ENCODE results near the gene NCDN.

The NCDN gene

DNA sequence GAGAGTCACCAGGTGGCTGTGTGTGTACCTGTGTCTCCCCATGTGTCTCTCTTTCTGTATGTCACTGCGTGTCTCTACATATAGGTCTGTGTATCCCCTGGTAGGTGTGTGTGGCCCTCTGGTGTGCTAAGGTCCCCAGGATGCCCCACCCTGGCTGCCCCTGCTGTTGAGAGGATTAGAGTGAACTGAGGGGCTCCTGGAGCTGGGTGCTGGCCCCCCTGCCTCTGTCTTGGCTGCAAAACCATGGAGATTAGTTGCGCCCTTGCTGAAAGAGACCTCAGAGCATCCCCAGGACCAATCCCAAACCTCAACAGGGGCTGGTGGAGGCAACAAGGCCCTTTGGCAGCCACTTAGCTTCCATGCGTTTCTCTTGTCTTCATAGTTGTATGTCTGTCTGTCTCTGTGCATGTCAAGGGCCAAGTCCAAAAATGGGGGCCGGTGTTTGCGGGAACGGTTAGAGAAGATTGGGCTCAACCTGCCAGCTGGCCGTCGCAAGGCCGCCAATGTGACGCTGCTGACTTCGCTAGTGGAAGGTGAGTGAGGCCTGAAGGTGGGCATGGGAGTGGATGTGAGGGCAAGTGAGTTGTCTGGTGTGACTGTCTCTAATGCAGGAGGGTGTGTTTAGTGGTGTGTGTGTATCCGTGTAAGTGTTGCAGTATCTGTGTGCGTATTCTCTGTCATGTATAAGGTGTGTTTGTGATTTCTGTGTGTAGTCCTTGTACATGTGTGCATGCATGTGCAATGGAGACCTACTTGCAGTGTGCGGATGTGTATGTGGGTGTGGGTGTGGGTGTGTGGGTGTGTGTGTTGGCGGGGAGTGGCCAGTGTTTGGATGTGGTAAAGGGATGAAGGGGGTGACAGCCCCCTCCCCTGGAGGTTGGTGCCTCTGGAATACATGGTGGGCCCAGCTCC is 32.2 kb downstream of the NCDN start:
- no peak for DNase-seq (ENCODE audit: low read depth, low spot score)

DNA sequence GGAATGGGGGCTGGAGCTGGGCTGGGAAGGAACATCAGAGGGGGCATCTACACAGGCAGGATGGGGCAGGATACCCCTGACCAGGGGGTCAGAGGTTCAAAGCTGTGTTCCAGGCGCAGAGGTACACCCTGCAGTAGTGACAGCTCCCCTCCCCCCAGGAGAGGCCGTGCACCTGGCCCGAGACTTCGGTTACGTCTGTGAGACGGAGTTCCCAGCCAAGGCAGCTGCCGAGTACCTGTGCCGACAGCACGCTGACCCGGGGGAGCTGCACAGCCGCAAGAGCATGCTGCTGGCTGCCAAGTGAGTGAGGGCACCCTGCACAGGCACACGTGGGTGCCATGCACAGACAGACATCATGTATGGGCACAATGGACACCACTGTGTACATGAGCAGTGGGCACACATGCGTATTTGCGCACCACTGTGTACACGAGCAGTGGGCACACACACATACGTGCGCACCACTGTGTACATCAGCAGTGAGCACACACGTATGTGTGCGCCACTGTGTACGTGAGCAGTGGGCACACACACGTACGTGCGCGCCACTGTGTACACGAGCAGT is 33.0 kb downstream of the NCDN start:
- DNase-seq (ENCODE audit: low read depth, low spot score): no peak

DNA sequence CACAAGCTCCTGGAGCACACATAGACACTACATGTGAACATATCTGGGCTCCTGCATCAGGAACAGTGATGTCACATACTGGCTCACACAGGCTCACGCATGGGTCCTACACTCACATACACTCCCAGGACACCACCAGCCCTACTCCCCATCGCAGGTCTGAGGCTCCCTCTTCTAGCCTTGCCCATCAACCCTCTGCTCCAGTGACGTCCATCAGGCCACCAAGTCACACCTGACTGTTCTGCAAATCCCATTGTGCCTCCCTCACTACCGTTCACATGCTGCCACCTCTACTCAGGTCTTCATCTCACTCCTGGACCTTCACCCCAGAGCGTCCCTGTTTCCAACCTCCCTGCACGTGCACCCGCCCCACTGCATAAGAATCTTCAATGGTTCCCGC is 33.6 kb downstream of the NCDN start:
- no peak for DNase-seq (ENCODE audit: low read depth, low spot score)

DNA sequence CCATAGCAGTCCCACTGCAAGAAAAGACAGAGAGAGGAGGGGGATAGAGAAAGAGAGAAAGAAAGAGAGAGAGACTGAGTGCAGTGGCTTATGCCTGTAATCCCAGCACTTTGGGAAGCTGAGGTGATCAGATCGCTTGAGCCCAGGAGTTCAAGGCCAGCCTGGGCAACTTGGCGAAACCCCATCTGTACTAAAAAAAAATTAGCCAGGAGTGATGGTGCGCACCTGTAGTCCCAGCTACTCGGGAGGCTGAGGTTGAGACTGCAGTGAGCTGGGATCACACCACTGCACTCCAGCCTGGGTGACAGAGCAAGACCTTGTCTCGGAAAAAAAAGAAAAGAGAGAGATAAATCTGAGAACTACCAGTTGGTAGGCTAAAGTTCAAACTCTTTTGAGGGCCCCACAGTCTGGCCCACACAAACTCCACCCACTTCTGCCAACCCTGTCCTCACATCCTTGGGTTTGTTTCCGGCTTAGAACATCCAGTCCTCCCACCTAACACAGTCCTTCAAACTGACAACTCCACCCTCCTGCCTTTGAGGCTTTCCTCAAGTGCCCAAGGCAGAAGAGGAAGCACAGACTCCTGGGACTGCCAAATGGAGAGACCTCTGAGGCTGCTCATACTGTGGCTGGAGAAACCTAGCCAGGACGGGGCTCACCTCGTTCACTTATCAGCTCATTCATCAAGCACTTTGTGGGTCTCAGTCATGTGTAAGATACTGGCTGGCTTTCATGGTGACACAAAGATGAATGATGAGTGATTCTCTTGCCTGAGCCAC is 35.6 kb downstream of the NCDN start:
- DNase-seq (ENCODE audit: low read depth, low spot score): no peak

DNA sequence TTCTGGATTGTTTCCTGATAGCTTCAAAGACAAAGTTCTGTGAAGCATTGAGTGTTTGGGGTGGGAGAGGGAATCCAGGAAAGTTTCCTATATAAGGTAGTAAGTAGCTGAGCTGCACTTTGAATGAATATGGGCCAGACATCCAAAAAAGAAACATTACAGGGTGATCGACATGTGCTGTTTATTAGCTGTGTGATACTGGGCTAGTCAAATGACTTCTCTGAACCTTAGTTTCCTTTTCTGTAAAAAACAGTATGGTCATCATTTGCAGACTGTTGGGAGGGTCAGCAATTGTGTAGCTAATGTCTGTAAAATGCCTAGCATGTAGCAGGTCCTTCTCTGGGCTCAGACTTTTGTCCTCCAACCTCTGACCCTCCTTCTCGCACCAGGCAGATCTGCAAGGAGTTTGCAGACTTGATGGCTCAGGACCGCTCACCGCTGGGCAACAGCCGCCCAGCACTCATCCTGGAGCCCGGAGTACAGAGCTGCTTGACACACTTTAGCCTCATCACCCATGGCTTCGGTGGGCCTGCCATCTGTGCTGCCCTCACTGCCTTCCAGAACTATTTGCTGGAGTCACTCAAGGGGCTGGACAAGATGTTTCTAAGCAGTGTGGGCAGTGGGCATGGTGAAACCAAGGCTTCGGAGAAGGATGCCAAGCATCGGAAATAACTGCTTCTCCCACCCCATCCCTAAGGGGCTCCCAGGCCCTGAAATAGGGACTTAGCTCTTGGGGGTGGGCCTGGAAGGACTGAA is 36.6 kb downstream of the NCDN start:
- no peak for DNase-seq (ENCODE audit: low read depth, low spot score)

DNA sequence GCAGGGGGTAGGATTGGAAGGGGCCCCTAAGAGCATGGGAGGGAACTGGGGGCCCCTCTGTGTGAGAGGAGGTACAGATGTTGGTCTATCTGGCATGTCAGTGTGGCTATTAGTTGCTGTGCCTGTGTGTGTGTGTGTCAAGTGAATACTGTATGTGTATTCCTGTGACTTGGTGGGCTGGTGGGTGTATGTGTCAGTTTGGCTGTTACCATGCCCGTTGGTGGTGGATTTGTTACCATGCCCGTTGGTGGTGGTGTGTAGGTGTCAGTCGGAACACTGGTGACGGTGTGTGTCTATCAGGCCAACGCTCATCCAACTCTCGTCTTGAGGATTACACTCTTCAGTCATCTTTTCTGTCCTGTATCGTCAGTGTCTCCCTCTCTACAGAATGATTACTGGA is 38.1 kb downstream of the NCDN start:
- DNase-seq (ENCODE audit: low read depth, low spot score): no peak

DNA sequence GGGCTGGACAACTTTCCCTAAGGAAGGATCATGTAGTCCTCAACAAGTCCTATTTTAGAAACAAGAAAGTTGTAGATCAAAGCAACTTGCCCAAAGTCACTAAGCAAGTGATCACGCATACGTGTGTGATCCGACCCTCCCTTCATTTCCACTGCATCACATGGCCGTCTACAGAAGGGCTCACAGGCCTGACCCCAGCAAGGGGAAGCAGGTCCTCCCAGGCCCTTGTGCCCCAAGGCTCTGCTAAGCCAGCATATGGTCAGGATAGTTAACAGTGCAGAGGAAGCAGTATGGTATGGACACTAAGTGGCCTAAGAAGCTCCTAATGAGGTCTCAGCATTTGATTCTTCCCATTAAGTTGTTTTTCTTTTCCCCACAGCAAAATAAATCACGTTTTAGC is 40.3 kb downstream of the NCDN start:
- DNase-seq (ENCODE audit: low read depth, low spot score): no peak

DNA sequence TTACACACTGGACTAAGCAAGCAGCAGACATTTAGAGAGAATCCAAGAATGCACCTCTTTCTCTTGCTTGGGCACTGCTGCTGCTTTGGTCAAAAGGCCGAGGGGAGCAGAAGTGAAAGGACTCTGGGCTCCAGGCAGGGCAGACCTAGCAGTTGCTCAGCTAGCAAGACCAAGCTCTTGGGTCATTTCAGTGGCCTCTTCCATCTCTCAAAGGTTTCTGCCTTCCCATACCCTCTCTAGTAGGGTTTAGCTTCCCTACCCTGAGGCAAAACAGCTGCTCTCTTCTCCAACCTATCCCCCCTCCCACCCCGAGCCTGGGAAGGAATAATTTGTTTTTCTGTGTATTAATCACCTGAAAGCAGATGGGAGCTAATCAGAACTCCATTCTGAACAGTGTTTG is 41.3 kb downstream of the NCDN start:
- no peak for DNase-seq (ENCODE audit: low read depth, low spot score)

DNA sequence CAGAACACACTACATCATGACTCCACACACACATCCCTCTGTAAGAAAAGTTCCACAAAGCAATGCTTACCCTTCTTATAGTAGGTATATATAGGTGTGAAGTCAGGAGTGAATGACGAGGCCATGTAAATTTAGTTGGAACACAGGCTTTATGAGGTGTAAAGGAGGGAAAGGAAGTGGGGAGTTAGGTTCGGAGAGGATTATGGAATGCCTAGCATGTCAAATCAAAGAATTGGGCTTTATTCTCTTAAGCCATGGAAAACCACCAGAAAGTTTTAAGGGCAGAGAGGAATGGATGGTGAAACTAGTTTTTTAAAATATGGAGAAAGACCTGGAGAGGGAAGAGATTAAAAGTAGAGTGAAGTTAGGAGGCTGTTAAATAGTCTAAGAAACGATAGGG is 41.8 kb downstream of the NCDN start:
- no peak for DNase-seq (ENCODE audit: low read depth, low spot score)

DNA sequence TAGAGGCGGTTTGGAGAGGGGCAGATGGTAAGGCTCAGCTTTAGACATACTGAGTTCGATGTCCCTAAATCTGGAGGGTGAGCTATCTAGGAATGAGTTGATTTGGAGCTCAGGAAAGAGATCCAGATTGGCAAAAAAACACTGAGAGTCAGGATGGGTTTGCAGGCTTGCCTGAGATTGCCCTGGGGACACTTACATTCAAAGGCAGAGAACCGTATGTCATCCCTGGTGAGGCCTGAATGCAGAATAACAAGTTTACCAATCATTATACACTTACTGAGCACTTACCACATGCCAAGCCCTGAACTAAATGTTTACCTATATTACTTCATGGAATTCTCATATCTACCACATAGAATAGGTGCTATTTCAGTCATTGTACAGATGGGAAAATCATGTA is 43.0 kb downstream of the NCDN start:
- no peak for DNase-seq (ENCODE audit: low read depth, low spot score)

DNA sequence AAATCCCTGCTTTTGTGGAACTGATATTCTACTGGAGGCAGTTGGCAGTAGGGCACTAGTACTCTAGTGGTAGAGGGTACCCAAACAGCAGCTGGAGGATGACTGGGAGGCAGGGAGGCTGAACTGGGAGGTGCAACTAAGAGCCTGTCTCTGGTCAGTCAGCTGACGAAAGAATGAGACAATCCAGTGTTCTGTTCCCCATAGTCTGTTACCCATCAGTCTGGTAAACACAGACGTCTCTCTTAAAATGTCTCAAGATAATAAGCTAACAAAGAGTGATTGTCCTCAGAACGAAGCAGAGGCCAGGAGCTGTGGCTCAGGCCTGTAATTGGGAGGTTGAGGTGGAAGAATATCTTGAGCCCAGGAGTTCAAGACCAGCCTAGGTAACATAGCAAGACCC is 45.9 kb downstream of the NCDN start:
- no peak for DNase-seq (ENCODE audit: low read depth, low spot score)

DNA sequence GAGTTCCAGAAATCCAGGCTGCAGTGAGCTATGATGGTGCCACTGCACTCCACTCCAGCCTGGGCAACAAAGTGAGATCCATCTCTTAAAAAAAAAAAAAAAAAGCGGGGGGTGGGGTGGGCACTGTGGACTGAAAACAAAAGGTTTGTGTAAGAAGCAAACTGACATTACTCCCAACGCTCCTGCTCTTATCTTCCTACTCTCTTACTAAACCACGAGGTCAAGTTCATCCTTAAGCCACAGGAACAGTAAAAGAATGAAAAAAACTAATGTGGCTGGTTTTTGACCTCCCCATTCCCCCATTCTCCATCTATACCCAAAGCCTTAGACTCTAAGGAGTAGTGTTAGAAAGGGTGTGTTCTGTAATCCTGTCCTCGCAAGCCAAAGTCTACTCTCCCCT is 46.3 kb downstream of the NCDN start:
- DNase-seq (ENCODE audit: low read depth, low spot score): no peak

DNA sequence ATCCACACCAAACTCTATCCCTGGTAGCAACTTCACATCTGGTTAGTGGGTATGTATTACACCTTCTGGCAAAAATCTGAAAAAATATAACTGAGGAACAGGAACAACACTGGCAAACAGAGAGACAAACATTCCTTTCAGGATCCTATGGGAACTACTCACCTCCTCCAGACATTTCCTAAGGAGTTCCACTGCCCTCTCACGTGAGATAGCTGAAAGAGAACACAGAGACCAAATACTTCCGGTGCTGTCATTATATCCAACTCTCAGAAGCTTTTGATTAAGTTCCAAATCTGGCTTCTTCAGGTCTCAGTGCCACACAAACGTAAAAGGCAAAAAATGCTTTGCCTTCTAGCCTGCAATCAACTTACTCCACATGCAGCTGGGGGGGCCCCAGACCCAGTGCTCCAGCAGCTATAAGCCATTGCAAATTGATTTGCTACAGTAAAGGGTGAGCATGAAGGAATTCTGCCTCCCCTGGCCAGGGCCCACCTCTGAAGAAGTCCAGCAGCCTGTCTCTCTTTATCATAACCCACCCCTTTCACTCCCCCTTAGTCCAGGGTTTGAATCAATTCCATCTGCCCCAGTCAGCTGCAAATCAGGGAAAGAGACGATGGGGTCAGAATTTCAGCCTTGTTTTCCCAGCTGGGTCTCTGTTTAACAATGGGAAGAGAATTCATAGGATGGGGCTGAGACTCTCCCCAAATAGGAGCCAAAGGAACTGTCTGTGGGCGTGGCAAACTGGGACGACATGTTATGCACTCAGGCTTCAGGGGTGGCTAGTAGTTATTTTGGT is 47.7 kb downstream of the NCDN start:
- no peak for DNase-seq (ENCODE audit: low read depth, low spot score)

DNA sequence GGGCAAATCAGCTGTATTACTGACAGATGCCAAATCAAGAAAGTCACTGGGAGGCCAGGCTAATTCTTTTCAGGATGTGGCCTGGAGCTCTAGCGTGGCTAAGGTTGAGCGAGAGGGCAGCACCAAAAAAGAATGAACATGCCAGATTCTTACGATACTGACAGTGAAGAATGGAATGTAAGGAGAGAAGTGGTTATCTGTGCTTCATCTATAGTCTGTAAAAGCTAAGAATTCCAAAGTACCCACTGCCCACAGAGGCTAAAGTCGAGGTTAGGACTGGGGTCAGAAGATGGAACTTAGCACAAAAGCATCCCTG is 48.2 kb downstream of the NCDN start:
- DNase-seq (ENCODE audit: low read depth, low spot score): no peak

DNA sequence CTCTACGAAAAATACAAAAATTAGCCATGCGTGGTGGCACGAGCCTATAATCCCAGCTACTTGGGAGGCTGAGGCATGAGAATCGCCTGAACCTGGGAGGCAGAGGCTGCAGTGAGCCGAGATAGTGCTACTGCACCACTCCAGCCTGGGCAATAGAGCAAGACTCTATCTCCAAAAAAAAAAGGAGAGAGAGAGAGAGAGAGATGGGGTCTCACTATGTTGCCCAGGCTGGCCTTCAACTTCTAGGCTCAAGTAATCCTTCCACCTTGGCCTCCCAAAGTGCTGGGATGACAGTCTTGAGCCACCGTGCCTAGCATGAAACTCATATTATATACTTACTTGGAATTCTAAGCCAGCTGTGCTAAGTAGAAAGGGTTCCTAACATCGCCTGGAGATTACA is 54.1 kb downstream of the NCDN start:
- no peak for DNase-seq (ENCODE audit: low read depth, low spot score)

DNA sequence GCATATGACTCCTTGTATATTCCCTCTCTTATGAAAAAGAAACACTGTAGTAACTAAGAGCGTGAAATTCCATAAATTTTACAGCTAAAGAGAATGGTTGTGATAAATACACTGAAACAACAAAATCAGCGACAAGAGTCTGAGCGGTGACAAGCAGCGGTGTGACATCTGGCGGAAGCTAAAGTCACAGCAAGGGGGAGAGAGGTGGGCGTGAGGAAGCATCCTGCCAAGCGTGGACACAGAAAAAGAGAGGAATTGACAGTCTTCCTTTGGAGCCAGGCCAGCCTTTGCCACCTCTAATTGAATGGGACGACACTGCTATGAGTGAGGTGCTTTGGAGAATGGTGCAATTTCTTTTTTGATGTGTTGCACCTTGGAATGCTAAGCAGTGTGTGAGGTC is 57.8 kb downstream of the NCDN start:
- no peak for DNase-seq (ENCODE audit: low read depth, low spot score)

Data from brain pericyte (primary cell).